Neural cell (in vitro differentiated cells): Measurements from ENCODE around the gene CDK17. TPM values are rescaled to one million over a fixed set of nuclear protein-coding genes. Genes with fewer than 3 reads are reported as not detected.

Experiments
- H2AFZ ChIP-seq: fragments of 200-600, 300-800 bp; sonication (generic), shearing (Covaris generic); 2 replicates; pipeline ENCODE4 v1.6.0; 2014; ENCODE audit warnings: low read depth, mild to moderate bottlenecking, antibody characterized with exemption, low read length, moderate library complexity
- H3F3A ChIP-seq: fragments of 200-600 bp; shearing (Covaris generic); 2 replicates; pipeline ENCODE4 v1.6.1; 2016; ENCODE audit warnings: mild to moderate bottlenecking, moderate library complexity, mixed read lengths, antibody characterized with exemption, low read length; ENCODE audit not compliant: insufficient read depth, poor library complexity, severe bottlenecking
- H3K27ac ChIP-seq: fragments of 200-600, 300-800 bp; sonication (generic), shearing (Covaris generic); 2 replicates; pipeline ENCODE4 v1.5.1; 2014; ENCODE audit warnings: mild to moderate bottlenecking, low read length, moderate library complexity
- H3K27me3 ChIP-seq: fragments of 300-800, 200-600 bp; sonication (generic), shearing (Covaris generic); 2 replicates; pipeline ENCODE4 v1.6.0; 2014; ENCODE audit warnings: mild to moderate bottlenecking, low read depth, low read length, moderate library complexity; ENCODE audit not compliant: insufficient read depth
- H3K36me3 ChIP-seq: fragments of 300-800, 200-600 bp; sonication (generic), shearing (Covaris generic); 2 replicates; pipeline ENCODE4 v1.5.1; 2014; ENCODE audit warnings: mild to moderate bottlenecking, antibody characterized with exemption, low read length, moderate library complexity; ENCODE audit not compliant: insufficient read depth
- H3K4me2 ChIP-seq: fragments of 300-800, 200-600 bp; sonication (generic), shearing (Covaris generic); 2 replicates; pipeline ENCODE4 v1.6.0; 2014; ENCODE audit warnings: mild to moderate bottlenecking, low read length
- H3K4me3 ChIP-seq: fragments of 300-800, 200-600 bp; sonication (generic), shearing (Covaris generic); 2 replicates; pipeline ENCODE4 v1.5.1; 2014; ENCODE audit warnings: mild to moderate bottlenecking, low read length, moderate library complexity
- H3K79me2 ChIP-seq: fragments of 200-600 bp; shearing (Covaris generic); replicated peaks from 2 replicates; pipeline ENCODE4 v1.6.0; 2014; ENCODE audit warnings: mild to moderate bottlenecking, low read length, moderate library complexity; ENCODE audit not compliant: insufficient read depth
- H3K9ac ChIP-seq: fragments of 300-800, 200-600 bp; sonication (generic), shearing (Covaris generic); 2 replicates; pipeline ENCODE4 v1.6.1; 2016; ENCODE audit warnings: mild to moderate bottlenecking, low read length, mixed read lengths
- H3K9me2 ChIP-seq: fragments of 200-600 bp; shearing (Covaris generic); 2 replicates; pipeline ENCODE4 v1.6.1; 2016; ENCODE audit warnings: mild to moderate bottlenecking, low read length, mixed read lengths; ENCODE audit not compliant: insufficient read depth
- H3K9me3 ChIP-seq: fragments of 200-600, 300-800 bp; sonication (generic), shearing (Covaris generic); 2 replicates; pipeline ENCODE4 v1.6.1; 2016; ENCODE audit warnings: mild to moderate bottlenecking, mixed run types, low read length, moderate library complexity, mixed read lengths
- H4K20me1 ChIP-seq: fragments of 200-600 bp; shearing (Covaris generic); 2 replicates; pipeline ENCODE4 v1.6.1; 2016; ENCODE audit warnings: mild to moderate bottlenecking, mixed run types; ENCODE audit not compliant: insufficient read depth
- CTCF ChIP-seq: fragments of 450-650 bp; IDR thresholded peaks from 2 replicates; pipeline ENCODE4 v1.5.1; 2014; ENCODE audit warnings: antibody characterized with exemption, mild to moderate bottlenecking, moderate library complexity; ENCODE audit not compliant: poor library complexity, severe bottlenecking
- EP300 ChIP-seq: fragments of 450-650 bp; conservative IDR thresholded peaks from 2 replicates; pipeline ENCODE4 v1.6.1; 2014; ENCODE audit warnings: antibody characterized with exemption, mild to moderate bottlenecking, moderate library complexity; ENCODE audit not compliant: poor library complexity, severe bottlenecking
- EZH2 ChIP-seq: fragments of 200-600, 300-800 bp; shearing (Covaris generic), sonication (generic); IDR thresholded peaks from 2 replicates; pipeline ENCODE4 v1.6.1; 2014; ENCODE audit warnings: antibody characterized with exemption, low read length, borderline replicate concordance, mild to moderate bottlenecking; ENCODE audit not compliant: insufficient read depth, poor library complexity, severe bottlenecking
- MXI1 ChIP-seq: fragments of 450-650 bp; conservative IDR thresholded peaks from 2 replicates; pipeline ENCODE4 v1.6.1; 2014; ENCODE audit warnings: antibody characterized with exemption, mild to moderate bottlenecking; ENCODE audit not compliant: poor library complexity, severe bottlenecking
- POLR2AphosphoS5 ChIP-seq: IDR thresholded peaks from 2 replicates; pipeline ENCODE4 v1.6.1; 2012
- RAD21 ChIP-seq: fragments of 450-650 bp; conservative IDR thresholded peaks from 2 replicates; pipeline ENCODE4 v1.6.1; 2014; ENCODE audit warnings: antibody characterized with exemption, mild to moderate bottlenecking, moderate library complexity
- REST ChIP-seq: IDR thresholded peaks from 2 replicates; pipeline ENCODE4 v1.6.1; 2012; ENCODE audit warnings: borderline replicate concordance
- SMC3 ChIP-seq: fragments of 450-650 bp; conservative IDR thresholded peaks from 2 replicates; pipeline ENCODE4 v1.6.1; 2014; ENCODE audit warnings: antibody characterized with exemption, mild to moderate bottlenecking, moderate library complexity; ENCODE audit not compliant: poor library complexity
- TAF1 ChIP-seq: IDR thresholded peaks from 2 replicates; pipeline ENCODE4 v1.6.1; 2012; ENCODE audit warnings: low read depth
- polyA plus RNA-seq: library from polyadenylated mRNA; depleted of rRNA; stranded (reverse); fragments of >200 nt; gene quantifications from 2 replicates; pipeline ENCODE4 v1.2.3, GENCODE V29; 2014

Gene CDK17
- polyA plus RNA-seq, 1 donor from 2014 or later: 119 TPM

- Histone ChIP-seq H3K9me3 (no peaks in the 10 kb centered on the region), H3F3A (peaks cover 3% of the 10 kb centered on the region), H2AFZ (no peak overlapping the region), H3K27me3 (no peaks in the 10 kb centered on the region), H3K9me2 (no peaks in the 10 kb centered on the region), H3K79me2 (peaks cover 6% of the 10 kb centered on the region), H3K9ac (no peak overlapping the region), H3K36me3 (no peaks in the 10 kb centered on the region), H3K27ac (no peak overlapping the region), H4K20me1 (no peaks in the 10 kb centered on the region), H3K4me3 (no peak overlapping the region), H3K4me2 (no peak overlapping the region)
- no peak for TF ChIP-seq RAD21
- TF ChIP-seq POLR2AphosphoS5: no peak
- TF ChIP-seq CTCF: no peak
- no peak for TF ChIP-seq EP300
- no peak for TF ChIP-seq MXI1
- TF ChIP-seq SMC3: no peak
- TF ChIP-seq TAF1: no peak
- no peak for TF ChIP-seq REST
- TF ChIP-seq EZH2: no peak
These were observed 91.4 kb downstream of the CDK17 start for GRCh38 chr12:96308881-96309280.

- no peak for TF ChIP-seq CTCF
- TF ChIP-seq MXI1: no peak
- no peak for TF ChIP-seq EP300
- no peak for TF ChIP-seq POLR2AphosphoS5
- TF ChIP-seq SMC3: no peak
- no peak for TF ChIP-seq REST
- TF ChIP-seq TAF1: no peak
- no peak for TF ChIP-seq RAD21
- TF ChIP-seq EZH2: no peak
- H4K20me1 ChIP-seq: no peaks in the 10 kb centered on the region
- no peaks in the 10 kb centered on the region for H3K27me3 ChIP-seq
- no peak overlapping the region for H3K27ac ChIP-seq
- H2AFZ ChIP-seq: no peak overlapping the region
- H3K79me2 ChIP-seq: no peaks in the 10 kb centered on the region
- H3K4me2 ChIP-seq: no peak overlapping the region
- no peaks in the 10 kb centered on the region for H3K9me2 ChIP-seq
- no peaks in the 10 kb centered on the region for H3K36me3 ChIP-seq
- peaks cover 3% of the 10 kb centered on the region for H3F3A ChIP-seq
- no peaks in the 10 kb centered on the region for H3K9me3 ChIP-seq
- no peak overlapping the region for H3K9ac ChIP-seq
- no peak overlapping the region for H3K4me3 ChIP-seq
These were observed 94.6 kb downstream of the CDK17 start for GRCh38 chr12:96305665-96306064.
